AG08395 (cell line): ENCODE data around the gene SENP1.

Source experiments
- DNase-seq: peaks from one replicate; pipeline ENCODE4 v3.0.0; 2012; ENCODE audit warnings: mixed read lengths, low spot score

SENP1 gene

DNA sequence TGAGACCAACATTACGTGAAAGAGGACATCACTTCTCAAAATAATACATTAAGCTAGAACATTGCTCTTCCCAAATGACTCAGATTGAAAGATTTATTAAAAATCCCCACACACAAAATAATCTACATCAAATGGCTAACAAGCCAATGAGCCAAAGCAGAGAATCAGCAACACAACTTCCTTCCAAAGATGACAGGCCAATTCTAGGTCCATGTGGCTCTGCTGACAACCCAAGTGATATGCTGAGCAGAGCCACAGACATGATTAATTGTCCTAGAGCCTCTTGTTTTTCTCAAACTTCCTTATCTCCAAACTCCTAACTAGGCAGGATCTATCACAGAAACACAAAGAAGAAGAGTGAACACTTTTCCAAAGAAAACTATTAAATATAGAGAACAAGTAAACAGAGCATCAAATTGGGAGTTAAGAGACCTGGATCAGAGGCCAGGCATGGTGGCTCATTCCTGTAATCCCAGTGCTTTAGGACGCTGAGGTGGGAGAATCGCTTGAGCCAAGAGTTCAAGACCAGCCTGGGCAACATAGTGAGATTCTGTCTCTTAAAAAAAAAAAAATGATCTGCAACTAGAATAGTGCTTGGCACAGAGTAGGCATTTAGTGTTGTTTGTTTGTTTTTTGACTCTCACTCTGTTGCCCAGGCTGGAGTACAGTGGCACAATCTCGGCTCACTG lies 38.5 kb downstream of the SENP1 start:
- no peak for DNase-seq

DNA sequence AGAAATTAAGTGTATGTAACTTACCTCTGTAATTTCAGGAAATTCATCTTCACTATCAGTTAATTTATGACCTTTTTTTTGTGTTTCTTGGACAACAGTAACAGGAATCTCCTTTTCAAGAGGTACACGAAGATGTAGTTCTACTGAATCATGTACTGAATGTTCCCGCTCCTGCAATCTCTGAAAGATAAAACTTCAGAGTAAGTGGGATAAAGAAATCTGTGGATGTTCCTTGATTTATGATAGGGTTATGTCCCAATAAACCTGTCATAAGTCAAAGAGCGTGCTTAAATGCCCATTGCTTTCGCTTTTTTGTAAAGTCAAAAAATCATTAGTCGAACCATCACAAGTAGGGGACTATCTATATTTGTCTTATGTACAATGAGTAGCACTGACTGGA lies 40.8 kb downstream of the SENP1 start:
- no peak for DNase-seq

DNA sequence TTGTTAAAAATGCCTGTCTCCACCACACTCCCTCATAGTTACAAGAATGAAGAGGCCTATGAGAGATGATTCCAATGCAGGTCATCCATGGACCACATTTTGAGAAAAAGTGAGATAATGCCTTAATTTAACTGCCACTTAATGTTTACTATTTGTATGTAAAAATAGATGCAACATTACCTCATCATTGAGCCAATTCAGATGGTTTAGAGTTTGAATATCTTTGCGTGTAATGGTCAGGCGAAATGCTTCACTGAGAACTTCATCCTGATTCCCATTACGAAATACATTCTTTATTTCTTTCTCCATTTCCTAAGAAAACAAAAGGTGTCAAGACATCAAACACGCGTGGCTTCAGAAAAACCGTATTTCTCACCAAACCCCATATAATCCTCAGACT lies 42.3 kb downstream of the SENP1 start:
- DNase-seq: no peak

DNA sequence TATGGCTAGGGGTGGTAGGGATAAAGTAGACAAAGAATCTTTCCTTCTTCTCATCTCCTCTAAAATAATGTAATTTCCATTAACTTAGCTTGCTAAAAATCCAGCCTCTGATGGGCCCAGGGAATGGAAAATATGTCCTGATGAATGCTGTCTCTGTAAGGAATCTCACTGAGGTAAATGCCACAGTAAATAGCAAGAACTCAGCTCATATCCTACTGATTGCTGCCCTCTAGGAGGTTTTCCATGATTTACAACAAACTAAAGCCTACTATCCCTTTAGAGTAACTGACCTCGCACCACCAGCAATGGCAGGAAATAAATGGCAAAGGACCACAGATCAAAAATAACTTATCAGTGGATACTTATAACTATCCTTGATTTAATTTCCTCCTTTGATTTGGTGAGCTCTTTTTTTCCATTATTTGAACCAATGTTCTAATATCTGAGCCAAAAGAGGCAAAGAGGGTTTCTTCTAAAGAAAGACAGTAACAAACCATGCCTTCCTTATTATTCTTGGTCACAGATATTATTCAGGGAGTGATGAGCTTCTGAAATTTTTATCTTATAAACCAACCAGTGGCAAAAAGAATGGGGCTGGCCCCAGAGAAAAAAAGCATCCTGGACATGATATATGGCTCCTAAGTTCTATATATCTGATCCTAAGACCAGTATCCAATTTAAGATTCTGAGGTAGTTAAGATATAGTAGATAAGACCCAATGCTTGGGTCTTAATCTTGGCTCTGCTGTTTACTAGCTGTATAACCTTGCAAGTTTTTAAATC lies 43.8 kb downstream of the SENP1 start:
- no peak for DNase-seq

DNA sequence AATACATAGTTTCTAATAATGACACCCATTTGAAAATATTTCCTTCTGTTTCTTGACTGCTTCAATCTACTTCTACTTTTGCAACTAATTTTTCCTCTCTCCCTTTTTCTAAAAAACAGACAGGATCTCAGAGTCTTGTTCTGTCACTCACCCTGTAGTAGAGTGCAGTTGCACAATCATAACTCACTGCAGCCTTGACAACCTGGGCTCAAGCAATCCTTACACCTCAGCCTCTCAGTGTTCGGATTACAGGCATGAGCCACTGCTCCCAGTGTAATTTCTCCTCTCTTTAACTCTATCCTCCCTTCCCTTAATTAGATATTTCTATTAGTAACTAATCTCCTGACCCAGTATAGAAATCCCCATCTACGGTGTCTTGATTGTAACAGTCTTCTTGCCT lies 45.4 kb downstream of the SENP1 start:
- DNase-seq: no peak

DNA sequence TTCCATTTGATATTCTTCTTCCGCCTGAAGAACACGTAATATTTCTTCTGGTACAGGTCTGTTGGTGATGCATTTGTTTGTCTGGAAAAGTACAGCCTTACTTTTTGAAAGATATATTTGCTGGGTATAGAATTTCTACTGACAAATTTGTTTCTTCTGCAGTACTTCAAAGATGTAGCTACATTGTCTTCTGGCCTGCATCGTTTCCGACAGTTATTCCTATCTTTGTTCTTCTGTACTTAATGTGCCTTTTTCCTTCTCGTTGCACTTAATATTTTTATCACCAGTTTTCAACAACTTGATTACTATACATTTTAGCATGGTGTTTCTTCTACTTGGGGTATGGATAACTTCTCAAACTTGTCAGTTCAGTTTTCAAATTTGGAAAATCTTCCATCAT lies 47.1 kb downstream of the SENP1 start:
- DNase-seq: no peak

DNA sequence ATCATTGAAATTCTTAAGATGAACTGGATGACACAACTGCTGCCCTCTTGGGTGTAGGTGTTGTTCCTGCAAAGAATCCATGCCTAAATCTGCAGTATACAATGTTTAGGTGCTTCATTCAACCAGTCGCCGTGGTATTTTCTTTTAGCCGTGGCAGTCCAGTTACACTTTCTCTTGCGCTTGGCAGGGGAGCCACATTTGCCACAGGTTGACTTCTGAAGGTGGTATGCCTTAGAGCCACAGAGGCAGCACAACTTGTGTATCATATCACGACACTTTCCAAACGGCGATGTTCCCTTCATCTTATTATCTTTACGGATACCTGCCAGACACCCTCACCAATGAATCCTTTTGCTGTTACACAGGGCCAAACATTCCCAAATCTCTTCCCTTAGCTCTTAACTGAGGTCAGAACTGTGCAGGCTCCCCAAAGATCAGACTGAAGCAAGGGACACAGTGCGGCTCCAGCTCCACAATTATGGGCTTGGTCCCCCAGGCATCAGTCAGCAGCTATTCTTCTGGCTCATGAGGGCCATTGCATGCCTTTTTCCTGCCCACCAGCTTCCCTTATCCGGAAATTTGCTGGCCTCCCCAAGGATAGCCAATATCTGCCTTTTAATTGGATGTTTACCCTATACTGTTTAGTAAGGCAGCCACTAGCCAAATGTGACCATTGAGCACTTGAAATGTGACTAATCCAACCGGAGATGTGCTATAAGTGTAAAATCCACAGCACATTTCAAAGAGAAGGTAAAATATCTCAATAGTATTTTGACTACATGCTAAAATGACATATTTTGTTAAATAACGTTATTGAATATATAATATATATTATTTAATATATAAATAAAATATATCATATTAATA lies 50.7 kb downstream of the SENP1 start:
- DNase-seq: no peak

DNA sequence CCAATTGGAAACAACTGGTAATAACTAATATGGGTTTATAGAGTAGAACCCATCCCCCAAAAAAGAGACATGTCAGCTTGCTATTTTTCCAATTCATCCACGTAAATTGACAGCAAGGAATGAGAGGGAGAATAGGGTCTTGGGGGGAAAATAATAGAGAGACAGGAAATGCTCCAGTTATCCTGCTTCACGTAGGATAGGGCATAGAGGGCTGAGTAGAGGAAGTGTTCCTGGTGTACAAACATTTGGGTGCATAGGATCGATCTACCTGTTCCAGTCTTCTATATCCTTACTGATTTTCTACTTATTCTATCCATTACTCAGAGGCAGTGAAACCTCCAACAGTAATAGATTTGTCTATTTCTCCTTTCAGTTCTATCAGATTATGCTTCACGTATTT lies 52.0 kb downstream of the SENP1 start:
- no peak for DNase-seq

DNA sequence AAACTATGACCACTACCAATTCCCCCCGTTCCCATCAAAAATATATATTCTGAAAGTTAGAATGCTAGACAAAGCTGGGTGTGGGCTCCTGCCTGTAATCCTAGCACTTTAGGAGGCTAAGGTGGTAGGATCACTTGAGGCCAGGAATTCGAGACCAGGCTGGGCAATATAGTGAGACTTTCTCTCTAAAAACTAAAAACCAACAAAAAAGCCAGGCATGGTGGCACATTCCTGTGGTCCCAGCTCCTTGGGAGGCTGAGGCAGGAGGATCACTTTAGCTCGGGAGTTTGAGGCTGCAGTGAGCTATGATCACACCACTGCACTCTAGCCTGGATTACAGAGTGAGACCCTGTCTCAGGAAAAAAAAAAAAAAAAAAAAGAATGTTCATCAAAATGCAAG lies 52.8 kb downstream of the SENP1 start:
- no peak for DNase-seq

DNA sequence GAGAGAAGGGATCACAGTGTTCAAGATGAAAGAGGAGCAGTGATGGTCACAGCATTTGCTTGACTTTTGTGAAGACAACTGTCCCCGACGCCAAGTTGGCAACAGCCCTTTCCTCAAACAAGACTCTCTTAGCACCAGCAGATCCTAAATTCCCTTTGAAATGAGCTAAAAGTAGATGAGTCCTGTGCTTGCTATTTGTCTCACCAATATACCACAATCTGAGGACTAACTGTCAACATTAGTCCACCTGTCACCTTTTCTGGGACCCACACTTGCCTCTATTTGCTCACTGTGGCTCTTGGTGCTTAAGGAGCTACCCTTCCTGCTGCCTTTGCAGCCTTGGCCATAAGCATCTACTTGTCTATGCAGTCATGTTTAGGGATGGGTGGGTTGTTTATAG lies 54.2 kb downstream of the SENP1 start:
- no peak for DNase-seq

DNA sequence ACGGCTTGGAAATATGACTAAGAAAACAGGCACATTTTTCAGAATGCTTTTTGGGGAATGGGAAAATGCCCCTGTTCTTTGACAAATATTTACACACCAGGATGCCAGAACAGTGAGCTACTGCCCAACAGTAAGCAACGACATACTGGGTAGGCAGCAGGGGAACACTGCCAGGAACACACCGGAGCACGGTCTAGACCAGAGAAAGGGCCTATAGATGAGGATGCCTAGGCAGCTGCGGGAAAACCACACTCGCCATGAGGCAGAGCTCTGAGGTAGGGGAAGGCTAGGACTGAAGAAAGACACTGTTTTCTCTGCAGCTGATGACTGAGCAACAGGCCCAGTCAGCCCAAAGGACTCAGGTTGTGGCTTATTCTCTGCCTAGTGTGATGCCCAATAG lies 55.7 kb downstream of the SENP1 start:
- DNase-seq: no peak

DNA sequence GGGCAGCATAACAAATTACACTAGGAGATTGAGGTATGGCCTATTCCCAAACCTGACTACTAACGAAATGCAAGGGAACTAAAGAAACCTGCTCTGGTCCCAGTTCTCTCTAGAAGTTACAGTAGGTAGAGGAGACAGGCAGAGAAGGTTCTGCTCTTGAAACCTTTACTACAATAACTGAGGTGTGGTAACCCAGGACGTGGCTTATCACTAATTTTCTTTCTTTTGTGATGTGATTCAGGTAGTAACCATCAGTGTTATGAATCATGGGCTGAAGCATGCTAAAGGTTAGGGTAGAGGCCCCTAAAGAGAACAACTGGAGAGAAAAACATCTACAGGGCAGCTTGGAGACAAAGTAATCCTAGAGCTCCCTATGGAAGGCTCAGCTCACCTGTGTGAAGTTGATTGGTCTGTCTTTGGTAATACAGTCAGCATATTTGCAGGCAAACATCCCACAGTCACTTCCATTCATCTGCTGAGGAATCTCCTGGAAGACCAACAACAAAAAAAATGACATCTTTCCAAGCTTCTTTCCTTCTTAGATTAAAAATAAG lies 59.8 kb downstream of the SENP1 start:
- DNase-seq: no peak

DNA sequence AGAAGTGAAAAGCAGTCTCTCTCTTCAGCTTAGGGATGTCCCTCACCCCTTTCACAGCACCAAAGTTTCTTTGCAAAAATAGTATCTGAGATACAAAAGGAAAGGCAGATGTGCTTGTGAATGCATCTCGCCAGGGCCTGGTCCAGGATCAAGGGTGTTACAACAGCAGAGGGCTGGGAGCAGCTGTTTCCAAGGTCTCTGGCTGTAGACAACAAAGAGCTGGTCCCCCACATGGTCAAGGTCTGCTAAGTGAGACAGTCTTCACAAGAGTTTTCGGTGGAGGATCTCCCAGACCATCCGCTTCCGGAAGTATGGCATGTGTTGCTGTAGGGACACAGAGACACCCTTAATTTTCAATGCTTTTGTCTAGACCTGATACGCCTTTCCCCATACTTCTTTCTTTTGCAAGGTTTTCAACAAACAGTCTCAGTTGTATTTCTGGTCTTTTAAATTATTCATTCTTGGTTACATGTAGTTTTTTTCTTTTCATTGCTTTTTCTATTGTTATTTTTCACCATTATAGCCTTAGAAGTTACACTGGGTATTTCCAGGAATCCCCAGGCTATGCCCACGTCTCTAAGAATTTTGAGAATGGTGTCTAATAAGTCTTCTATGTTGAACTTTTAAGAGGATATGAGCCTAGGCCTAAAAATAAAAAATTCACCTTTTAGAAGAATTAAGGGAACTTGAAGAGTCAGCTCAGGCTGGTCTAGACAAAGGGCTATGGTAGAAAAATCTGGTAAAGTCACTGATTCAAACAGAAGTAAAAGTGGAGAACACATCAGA lies 60.6 kb downstream of the SENP1 start:
- no peak for DNase-seq

DNA sequence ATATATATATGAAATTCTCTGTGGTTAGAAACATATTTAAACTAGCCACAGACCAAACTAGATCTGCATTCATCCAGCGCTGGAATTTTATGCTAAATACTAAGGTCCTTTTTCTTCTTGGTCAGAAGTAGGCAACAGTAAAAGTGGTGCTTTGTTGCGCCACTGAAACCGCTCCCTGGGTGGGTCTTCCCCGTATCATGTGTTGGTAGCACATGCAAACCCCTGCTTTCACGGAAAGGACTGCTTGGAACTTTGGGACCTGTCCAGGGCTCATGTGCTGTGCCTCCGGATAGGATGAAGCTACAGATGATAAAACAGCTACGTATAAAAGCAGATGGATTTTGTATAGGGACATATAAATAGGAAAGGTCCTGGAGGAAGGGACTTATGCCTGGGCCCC lies 61.5 kb downstream of the SENP1 start:
- no peak for DNase-seq

DNA sequence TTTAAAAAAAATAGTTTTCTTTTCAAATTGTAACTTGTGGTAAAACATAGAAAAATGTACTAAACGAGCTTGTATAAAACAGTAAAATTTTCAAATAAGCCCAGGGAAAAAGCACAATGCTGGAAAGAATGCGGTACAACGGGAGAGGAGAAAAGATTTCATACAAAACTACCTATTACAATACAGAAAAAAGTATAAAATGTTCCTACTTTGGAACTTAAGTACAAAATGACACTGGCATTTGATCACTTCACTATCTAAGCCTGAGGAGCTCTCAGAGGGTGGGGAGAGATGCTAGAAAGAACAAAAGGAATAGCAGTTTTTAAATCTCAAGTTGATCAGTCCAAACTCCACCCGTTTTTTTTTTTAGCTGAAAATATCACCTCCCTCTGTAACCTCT lies 62.1 kb downstream of the SENP1 start:
- DNase-seq: no peak

DNA sequence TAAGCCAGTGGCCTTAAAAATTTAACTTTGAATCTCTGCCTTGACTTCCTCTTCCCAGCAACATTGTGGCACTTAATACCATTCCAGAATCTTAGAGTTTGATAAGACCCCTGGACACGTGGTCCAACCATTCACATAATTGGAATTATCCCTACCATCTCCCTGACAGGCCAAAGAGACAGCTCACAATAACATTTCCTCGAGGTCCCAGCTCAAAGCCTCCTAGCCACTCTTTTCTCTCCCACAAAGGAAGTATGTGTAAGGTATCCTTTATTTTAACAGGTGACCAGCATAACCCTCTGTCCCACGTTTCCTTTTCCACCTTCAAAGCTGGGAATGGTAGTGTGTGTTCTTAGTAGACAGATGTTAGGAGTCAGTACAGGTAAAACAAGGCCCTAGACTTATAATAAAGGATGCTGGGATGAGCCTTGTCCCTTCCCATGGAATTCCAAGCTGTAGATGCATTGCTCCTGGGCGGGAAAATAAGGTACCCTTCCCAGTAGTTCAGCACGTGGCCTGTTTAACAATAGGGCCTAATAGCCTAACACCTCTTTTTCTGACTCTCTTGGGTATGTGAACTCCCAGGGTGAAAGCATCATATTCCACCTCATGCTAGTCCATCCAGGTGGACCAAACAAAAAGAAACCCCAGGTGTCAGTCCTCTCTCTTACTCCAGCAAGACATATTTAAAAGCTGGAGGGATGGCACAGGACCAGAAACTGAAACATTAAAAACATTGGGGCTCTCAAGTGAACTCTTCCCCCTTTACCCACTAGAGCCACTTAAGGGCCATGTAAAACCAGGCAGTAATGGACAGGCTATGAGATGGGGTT lies 64.1 kb downstream of the SENP1 start:
- no peak for DNase-seq

DNA sequence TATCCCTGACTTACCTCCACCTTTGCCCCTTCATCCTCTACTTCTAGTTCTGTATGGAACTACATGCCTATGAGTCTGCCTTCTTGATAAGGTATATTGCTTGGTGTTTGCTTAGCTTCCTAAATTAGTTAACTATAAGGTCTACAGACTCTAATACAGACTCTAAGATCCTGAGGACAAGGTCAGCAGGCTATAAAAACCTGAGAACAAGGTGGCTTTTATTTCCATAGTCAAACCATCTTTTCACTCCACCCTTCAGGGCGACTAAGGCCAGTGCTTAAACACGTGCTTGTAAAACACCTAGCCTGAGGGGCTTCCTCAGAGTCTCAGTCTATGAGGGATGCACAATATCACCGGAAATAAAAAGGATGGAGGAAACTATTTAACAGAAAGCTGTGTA lies 65.5 kb downstream of the SENP1 start:
- DNase-seq: no peak

DNA sequence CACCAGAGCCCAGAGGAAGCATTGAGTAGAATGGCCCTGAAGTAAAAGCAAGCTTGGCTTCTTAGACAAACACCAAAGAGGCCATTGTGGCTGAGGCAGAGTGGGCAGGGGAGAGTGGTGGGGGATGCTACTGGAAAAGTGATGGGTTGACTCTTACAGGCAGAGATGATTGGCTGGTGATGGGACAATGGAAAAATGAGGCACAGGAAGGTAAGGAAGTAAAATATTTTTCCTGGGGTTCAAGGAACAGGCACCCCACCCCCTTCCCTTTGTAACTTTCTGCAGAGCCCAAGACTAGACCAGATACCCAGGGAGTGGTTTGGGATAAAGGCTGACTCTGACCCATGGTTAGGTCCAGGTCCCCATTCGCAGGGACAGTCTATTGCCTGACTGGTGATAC lies 66.7 kb downstream of the SENP1 start:
- no peak for DNase-seq

DNA sequence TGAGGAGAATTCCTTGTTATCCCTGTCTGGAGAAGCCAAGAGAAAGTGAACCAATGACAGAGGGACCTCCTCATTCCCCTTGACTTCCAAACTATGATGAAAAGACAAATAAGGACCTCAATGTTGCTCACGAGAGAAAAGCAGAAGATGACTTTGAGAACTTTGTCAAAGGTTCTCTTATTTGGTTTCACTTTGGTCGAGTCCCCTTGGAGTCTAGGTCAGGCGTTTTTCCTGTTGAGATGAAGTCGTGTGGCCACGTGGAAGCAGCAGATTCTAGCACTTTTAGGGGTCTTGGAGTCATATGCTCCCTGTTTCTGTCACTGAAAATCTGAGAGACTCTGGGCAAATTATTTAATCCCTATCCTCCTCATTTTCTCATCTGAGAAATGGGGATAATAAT lies 67.8 kb downstream of the SENP1 start:
- no peak for DNase-seq

DNA sequence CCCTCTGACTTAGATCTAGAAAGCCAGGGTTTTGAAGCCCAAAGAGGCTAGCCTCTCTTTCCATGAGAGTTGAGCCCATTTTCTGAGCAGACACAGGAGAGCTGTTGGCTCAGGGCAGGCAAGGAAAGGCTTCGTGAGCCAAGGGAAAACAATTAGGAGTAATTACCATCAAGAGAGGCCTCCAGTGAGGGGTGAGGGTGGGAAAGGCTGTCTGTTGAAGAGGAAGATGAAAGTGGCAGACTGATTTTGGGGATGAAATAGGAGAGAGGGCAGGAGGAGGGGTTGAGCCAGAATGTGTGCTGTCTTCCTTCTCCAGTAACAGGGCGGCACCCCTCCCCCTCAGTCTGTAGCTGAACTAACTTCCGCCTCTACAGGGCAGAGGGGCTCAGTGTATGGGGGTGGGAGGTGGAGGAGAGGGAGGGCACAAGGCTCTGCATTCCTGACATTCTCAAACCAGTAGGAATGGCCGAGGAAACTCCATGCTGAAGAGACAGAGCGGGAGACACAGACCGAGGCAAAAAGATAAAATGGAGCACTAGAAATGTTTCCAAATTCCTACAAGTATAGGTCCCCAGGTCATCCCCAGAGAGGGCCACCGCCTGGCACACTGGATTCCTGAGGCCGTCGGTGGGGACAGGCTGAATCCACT lies 68.5 kb downstream of the SENP1 start:
- peak; percentile 12 for DNase-seq
